GM12865 (cell line): ENCODE measurements around the gene CD36.

Experiments used
- DNase-seq: peaks from one replicate; pipeline ENCODE4 v3.0.0; 2010; ENCODE audit warnings: low read depth
- H3K4me3 ChIP-seq: 2 replicates; pipeline ENCODE4 v1.5.1; 2011; ENCODE audit warnings: mild to moderate bottlenecking, low read depth, low read length, control low read depth
- CTCF ChIP-seq: IDR thresholded peaks from 2 replicates; pipeline ENCODE4 v1.5.1; 2011; ENCODE audit warnings: low read length, control low read depth, low read depth, inconsistent platforms; ENCODE audit not compliant: insufficient read depth; ENCODE audit errors: missing control alignments

CD36 gene

GRCh38 chr7:80622541-80622940 is 15.9 kb upstream of the CD36 start:
- no peak for TF ChIP-seq CTCF
- H3K4me3 ChIP-seq = no peak overlapping the region
- DNase-seq = no peak

GRCh38 chr7:80623503-80624252 is 14.8 kb upstream of the CD36 start:
- H3K4me3 ChIP-seq = no peak overlapping the region
- TF ChIP-seq CTCF = no peak
- no peak for DNase-seq

- TF ChIP-seq CTCF = no peak
- no peak for DNase-seq
- no peak overlapping the region for H3K4me3 ChIP-seq
These were observed 13.7 kb upstream of the CD36 start for GRCh38 chr7:80624763-80625162.

- no peak for TF ChIP-seq CTCF
- no peak overlapping the region for H3K4me3 ChIP-seq
- DNase-seq = no peak
These were observed 9.4 kb upstream of the CD36 start for GRCh38 chr7:80629023-80629422.

- TF ChIP-seq CTCF = no peak
- H3K4me3 ChIP-seq = no peak overlapping the region
- DNase-seq = no peak
These were observed 7.6 kb upstream of the CD36 start for GRCh38 chr7:80630608-80631405.

GRCh38 chr7:80631421-80631820 is 7.0 kb upstream of the CD36 start:
- DNase-seq = no peak
- no peak for TF ChIP-seq CTCF
- no peak overlapping the region for H3K4me3 ChIP-seq
